HEK293 (cell line): ENCODE measurements around the gene TDP1.

Experiments
- CTCF ChIA-PET: fragments of 350-600 bp; formaldehyde crosslinking; extraction: SDS; loops from one replicate; lab custom pipeline; 2021; ENCODE audit warnings: antibody characterized with exemption; lab: Yijun Ruan, JAX
- POLR2A ChIA-PET: fragments of 300-600 bp; formaldehyde crosslinking; extraction: SDS; loops from one replicate; lab custom pipeline; 2020; ENCODE audit warnings: antibody characterized with exemption, inconsistent platforms; lab: Yijun Ruan, JAX
- H3K27ac ChIP-seq: fragments of 200-500 bp; sonication (Bioruptor generic); 2 replicates; pipeline ENCODE4 v1.5.1; 2014; ENCODE audit warnings: low read depth, low read length, control low read depth, inconsistent platforms; ENCODE audit errors: extremely low read depth
- H3K36me3 ChIP-seq, 2 experiments: fragments of 200-500 bp in 1 of 2; sonication (Bioruptor generic) in 1 of 2; 1 replicate in 1 of 2; 2 replicates in 1 of 2; pipeline ENCODE4 v1.5.1; 2014 to 2017; ENCODE audit warnings: inconsistent platforms in 2 of 2, low read length in 2 of 2; ENCODE audit not compliant: control insufficient read depth in 2 of 2, insufficient read depth in 1 of 2
- H3K4me1 ChIP-seq: fragments of 200-500 bp; sonication (Bioruptor generic); 2 replicates; pipeline ENCODE4 v1.5.1; 2014; ENCODE audit warnings: mild to moderate bottlenecking, low read length, inconsistent platforms; ENCODE audit not compliant: control insufficient read depth, insufficient read depth
- H3K4me3 ChIP-seq: 2 replicates; pipeline ENCODE4 v1.5.1; 2011; ENCODE audit warnings: low read depth, mild to moderate bottlenecking, control low read depth, low read length, moderate library complexity
- H3K9me3 ChIP-seq: fragments of 200-500 bp; sonication (Bioruptor generic); 2 replicates; pipeline ENCODE4 v1.5.1; 2014; ENCODE audit warnings: low read depth, low read length, inconsistent platforms; ENCODE audit not compliant: control insufficient read depth, insufficient read depth
- INSM2 ChIP-seq: fragments of 450-650 bp; formaldehyde crosslinking; IDR thresholded peaks from 2 replicates; pipeline ENCODE4 v1.5.1; 2016; ENCODE audit warnings: missing biosample characterization, missing genetic modification characterization
- KLF9 ChIP-seq: fragments of 450-650 bp; formaldehyde crosslinking; IDR thresholded peaks from 2 replicates; pipeline ENCODE4 v1.5.1; 2016; ENCODE audit warnings: missing biosample characterization, missing genetic modification characterization, low read depth
- REPIN1 ChIP-seq: fragments of 450-650 bp; formaldehyde crosslinking; IDR thresholded peaks from 2 replicates; pipeline ENCODE4 v1.5.1; 2017; ENCODE audit warnings: missing biosample characterization, missing genetic modification characterization, low read depth
- ZBTB11 ChIP-seq: fragments of 450-650 bp; formaldehyde crosslinking; conservative IDR thresholded peaks from 2 replicates; pipeline ENCODE4 v1.5.1; 2016; ENCODE audit warnings: low read depth, missing biosample characterization, missing genetic modification characterization
- ZBTB48 ChIP-seq: fragments of 450-650 bp; formaldehyde crosslinking; IDR thresholded peaks from 2 replicates; pipeline ENCODE4 v1.5.1; 2016; ENCODE audit warnings: missing biosample characterization, missing genetic modification characterization
- ZNF10 ChIP-seq: fragments of 450-650 bp; formaldehyde crosslinking; IDR thresholded peaks from 2 replicates; pipeline ENCODE4 v1.5.1; 2017; ENCODE audit warnings: missing biosample characterization, missing genetic modification characterization
- ZNF175 ChIP-seq: fragments of 450-650 bp; formaldehyde crosslinking; IDR thresholded peaks from 2 replicates; pipeline ENCODE4 v1.5.1; 2016; ENCODE audit warnings: missing biosample characterization, missing genetic modification characterization
- ZNF19 ChIP-seq: fragments of 450-650 bp; formaldehyde crosslinking; IDR thresholded peaks from 2 replicates; pipeline ENCODE4; 2016; ENCODE audit warnings: missing biosample characterization, missing genetic modification characterization, low read depth
- ZNF513 ChIP-seq: fragments of 450-650 bp; IDR thresholded peaks from 2 replicates; pipeline ENCODE4 v1.5.1; 2018; ENCODE audit warnings: missing biosample characterization, missing genetic modification characterization
- ZNF544 ChIP-seq: fragments of 450-650 bp; formaldehyde crosslinking; IDR thresholded peaks from 2 replicates; pipeline ENCODE4 v1.5.0; 2017; ENCODE audit warnings: missing biosample characterization, missing genetic modification characterization
- ZNF558 ChIP-seq: fragments of 450-650 bp; formaldehyde crosslinking; IDR thresholded peaks from 2 replicates; pipeline ENCODE4 v1.5.1; 2016; ENCODE audit warnings: missing biosample characterization, missing genetic modification characterization
- ZNF610 ChIP-seq: fragments of 450-650 bp; formaldehyde crosslinking; IDR thresholded peaks from 2 replicates; pipeline ENCODE4 v1.5.1; 2016; ENCODE audit warnings: missing biosample characterization, missing genetic modification characterization, borderline replicate concordance
- ZNF629 ChIP-seq: fragments of 450-650 bp; formaldehyde crosslinking; IDR thresholded peaks from 2 replicates; pipeline ENCODE4 v1.5.1; 2017; ENCODE audit warnings: missing biosample characterization, missing genetic modification characterization
- ZNF670 ChIP-seq: fragments of 450-650 bp; formaldehyde crosslinking; IDR thresholded peaks from 2 replicates; pipeline ENCODE4 v1.5.1; 2016; ENCODE audit warnings: missing biosample characterization, missing genetic modification characterization, low read depth
- ZNF837 ChIP-seq: fragments of 450-650 bp; formaldehyde crosslinking; IDR thresholded peaks from 2 replicates; pipeline ENCODE4 v1.5.1; 2016; ENCODE audit warnings: missing biosample characterization, missing genetic modification characterization
- ZSCAN18 ChIP-seq: fragments of 450-650 bp; formaldehyde crosslinking; IDR thresholded peaks from 2 replicates; pipeline ENCODE4 v1.5.1; 2016; ENCODE audit warnings: missing biosample characterization, missing genetic modification characterization
- ZSCAN4 ChIP-seq: fragments of 450-650 bp; formaldehyde crosslinking; IDR thresholded peaks from 2 replicates; pipeline ENCODE4 v1.5.1; 2017; ENCODE audit warnings: missing biosample characterization, missing genetic modification characterization
- TF ChIP-seq, protein P1 (sequence below): fragments of 450-650 bp; formaldehyde crosslinking; IDR thresholded peaks from 2 replicates; pipeline ENCODE4; 2016; ENCODE audit warnings: missing biosample characterization, missing genetic modification characterization
- TF ChIP-seq, protein P2 (sequence below): fragments of 450-650 bp; formaldehyde crosslinking; IDR thresholded peaks from 2 replicates; pipeline ENCODE4 v1.5.1; 2017; ENCODE audit warnings: missing biosample characterization, missing genetic modification characterization

Gene TDP1

GRCh38 chr14:90053044-90053443 is 97.3 kb downstream of the TDP1 start:
- Histone ChIP-seq H3K27ac (no peak overlapping the region), H3K4me3 (no peak overlapping the region), H3K36me3 (no peaks in the 10 kb centered on the region), H3K9me3 (no peaks in the 10 kb centered on the region), H3K4me1 (no peaks in the 10 kb centered on the region)
- ChIA-PET POLR2A (no interaction called here), CTCF (interaction anchor here (1.9 kb wide), 1 partner anchor 81 kb away, joined by 4 read pairs; no protein-coding TSS in a partner anchor)
- no peak for TF ChIP-seq ZBTB11
- TF ChIP-seq ZBTB48 = no peak
- TF ChIP-seq, protein P1, sequence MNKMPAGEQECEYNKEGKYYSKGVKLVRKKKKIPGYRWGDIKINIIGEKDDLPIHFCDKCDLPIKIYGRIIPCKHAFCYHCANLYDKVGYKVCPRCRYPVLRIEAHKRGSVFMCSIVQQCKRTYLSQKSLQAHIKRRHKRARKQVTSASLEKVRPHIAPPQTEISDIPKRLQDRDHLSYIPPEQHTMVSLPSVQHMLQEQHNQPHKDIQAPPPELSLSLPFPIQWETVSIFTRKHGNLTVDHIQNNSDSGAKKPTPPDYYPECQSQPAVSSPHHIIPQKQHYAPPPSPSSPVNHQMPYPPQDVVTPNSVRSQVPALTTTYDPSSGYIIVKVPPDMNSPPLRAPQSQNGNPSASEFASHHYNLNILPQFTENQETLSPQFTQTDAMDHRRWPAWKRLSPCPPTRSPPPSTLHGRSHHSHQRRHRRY (tag by site-specific recombination) = no peak
- TF ChIP-seq ZNF670 (tag by site-specific recombination) = no peak
- TF ChIP-seq ZNF558 = no peak
- no peak for TF ChIP-seq ZNF837 (tag by site-specific recombination)
- no peak for TF ChIP-seq REPIN1
- no peak for TF ChIP-seq ZNF19 (tag by site-specific recombination)
- no peak for TF ChIP-seq ZNF513 (tag by site-specific recombination)
- TF ChIP-seq, protein P2, sequence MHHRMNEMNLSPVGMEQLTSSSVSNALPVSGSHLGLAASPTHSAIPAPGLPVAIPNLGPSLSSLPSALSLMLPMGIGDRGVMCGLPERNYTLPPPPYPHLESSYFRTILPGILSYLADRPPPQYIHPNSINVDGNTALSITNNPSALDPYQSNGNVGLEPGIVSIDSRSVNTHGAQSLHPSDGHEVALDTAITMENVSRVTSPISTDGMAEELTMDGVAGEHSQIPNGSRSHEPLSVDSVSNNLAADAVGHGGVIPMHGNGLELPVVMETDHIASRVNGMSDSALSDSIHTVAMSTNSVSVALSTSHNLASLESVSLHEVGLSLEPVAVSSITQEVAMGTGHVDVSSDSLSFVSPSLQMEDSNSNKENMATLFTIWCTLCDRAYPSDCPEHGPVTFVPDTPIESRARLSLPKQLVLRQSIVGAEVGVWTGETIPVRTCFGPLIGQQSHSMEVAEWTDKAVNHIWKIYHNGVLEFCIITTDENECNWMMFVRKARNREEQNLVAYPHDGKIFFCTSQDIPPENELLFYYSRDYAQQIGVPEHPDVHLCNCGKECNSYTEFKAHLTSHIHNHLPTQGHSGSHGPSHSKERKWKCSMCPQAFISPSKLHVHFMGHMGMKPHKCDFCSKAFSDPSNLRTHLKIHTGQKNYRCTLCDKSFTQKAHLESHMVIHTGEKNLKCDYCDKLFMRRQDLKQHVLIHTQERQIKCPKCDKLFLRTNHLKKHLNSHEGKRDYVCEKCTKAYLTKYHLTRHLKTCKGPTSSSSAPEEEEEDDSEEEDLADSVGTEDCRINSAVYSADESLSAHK (tag by site-specific recombination) = no peak
- no peak for TF ChIP-seq ZNF175 (tag by site-specific recombination)
- no peak for TF ChIP-seq ZNF629 (tag by site-specific recombination)
- TF ChIP-seq ZSCAN4 = no peak
- no peak for TF ChIP-seq ZNF610
- TF ChIP-seq KLF9 = no peak
- TF ChIP-seq ZNF10 (tag by site-specific recombination) = no peak
- TF ChIP-seq INSM2 = no peak
- TF ChIP-seq ZNF544 = no peak
- no peak for TF ChIP-seq ZSCAN18 (tag by site-specific recombination)
